Measurements from ENCODE around the gene ZNF396. TPM values are rescaled to one million over a fixed set of nuclear protein-coding genes. Genes with fewer than 3 reads are reported as not detected.
A peak's percentile ranks its signal among the peaks of the same experiment; 100 is the strongest.

Gene ZNF396
- total and polyA plus RNA-seq, 9 of the 15 experiments (the other 6 are each of a cell fraction or from before 2014, with no cell fraction given): 0.73 to 2.3 (median 1.9) TPM

- peak; percentile 46; the same call in 1 of the 2 replicates for TF ChIP-seq C11orf30 (IDR thresholded peaks at IDR 0.05; ENCODE audit: low read depth)
- no peak for TF ChIP-seq ZBTB43 (CRISPR knock-in tag; IDR thresholded peaks at IDR 0.05)
- no peak for TF ChIP-seq IRF9 (tag; IDR thresholded peaks at IDR 0.05)
- 0 out of 2 replicates have a peak, but pooled peaks have one; percentile 31 for TF ChIP-seq HMBOX1 (IDR thresholded peaks at IDR 0.05)
- no peak for TF ChIP-seq ZBTB34 (CRISPR knock-in tag; IDR thresholded peaks at IDR 0.05)
- no peak for TF ChIP-seq CBX1 (IDR thresholded peaks at IDR 0.05; ENCODE audit: low read depth)
- TF ChIP-seq CREB3L1 (IDR thresholded peaks at IDR 0.05; ENCODE audit: borderline replicate concordance, low read depth): no peak
- TF ChIP-seq PHB (CRISPR knock-in tag; IDR thresholded peaks at IDR 0.05): no peak
- peak; percentile 46 for TF ChIP-seq MAFG (tag; conservative IDR thresholded peaks at IDR 0.05)
- no peak for TF ChIP-seq MYBL2 (IDR thresholded peaks at IDR 0.05; ENCODE audit: low read depth)
- TF ChIP-seq MYBL2 (CRISPR knock-in tag; IDR thresholded peaks at IDR 0.05; ENCODE audit: borderline replicate concordance): no peak
- no peak for TF ChIP-seq ZNF274 (IDR thresholded peaks at IDR 0.05; ENCODE audit: borderline replicate concordance, low read depth, low read length)
- TF ChIP-seq ZNF512 (tag; IDR thresholded peaks at IDR 0.05): no peak
- no peak for TF ChIP-seq EP400 (IDR thresholded peaks at IDR 0.05)
- peak; percentile 43 for TF ChIP-seq TAL1 (IDR thresholded peaks at IDR 0.05)
These were observed 15.4 kb downstream of the ZNF396 start (continued) for GRCh38 chr18:35361570-35362321.

Measured in K562 (cell line).